GM23248 (cell line): Measurements from ENCODE around the gene CTXN3.

Experiments
- EZH2 ChIP-seq: fragments of 200-600 bp; sonication (generic); IDR thresholded peaks from 2 replicates; pipeline ENCODE4 v1.6.1; 2018; ENCODE audit warnings: antibody characterized with exemption, mild to moderate bottlenecking; ENCODE audit not compliant: insufficient read depth, poor library complexity, severe bottlenecking
- EZH2phosphoT487 ChIP-seq: fragments of 200-600 bp; sonication (generic); IDR thresholded peaks from 2 replicates; pipeline ENCODE4 v1.6.1; 2018; ENCODE audit warnings: antibody characterized with exemption, moderate library complexity, mild to moderate bottlenecking, low read depth; ENCODE audit not compliant: insufficient read depth

GRCh38 chr5:127686424-127686823 lies 37.5 kb downstream of the CTXN3 start:
- no peak for TF ChIP-seq EZH2
- TF ChIP-seq EZH2phosphoT487, result no peak
